ENCODE measurements around the gene CUL9.
"Not testable (repeated sequence)": the region's sequence is repeated elsewhere in the genome, so short reads cannot be mapped to it uniquely, and the experiment has no call there.

CUL9 gene

DNA sequence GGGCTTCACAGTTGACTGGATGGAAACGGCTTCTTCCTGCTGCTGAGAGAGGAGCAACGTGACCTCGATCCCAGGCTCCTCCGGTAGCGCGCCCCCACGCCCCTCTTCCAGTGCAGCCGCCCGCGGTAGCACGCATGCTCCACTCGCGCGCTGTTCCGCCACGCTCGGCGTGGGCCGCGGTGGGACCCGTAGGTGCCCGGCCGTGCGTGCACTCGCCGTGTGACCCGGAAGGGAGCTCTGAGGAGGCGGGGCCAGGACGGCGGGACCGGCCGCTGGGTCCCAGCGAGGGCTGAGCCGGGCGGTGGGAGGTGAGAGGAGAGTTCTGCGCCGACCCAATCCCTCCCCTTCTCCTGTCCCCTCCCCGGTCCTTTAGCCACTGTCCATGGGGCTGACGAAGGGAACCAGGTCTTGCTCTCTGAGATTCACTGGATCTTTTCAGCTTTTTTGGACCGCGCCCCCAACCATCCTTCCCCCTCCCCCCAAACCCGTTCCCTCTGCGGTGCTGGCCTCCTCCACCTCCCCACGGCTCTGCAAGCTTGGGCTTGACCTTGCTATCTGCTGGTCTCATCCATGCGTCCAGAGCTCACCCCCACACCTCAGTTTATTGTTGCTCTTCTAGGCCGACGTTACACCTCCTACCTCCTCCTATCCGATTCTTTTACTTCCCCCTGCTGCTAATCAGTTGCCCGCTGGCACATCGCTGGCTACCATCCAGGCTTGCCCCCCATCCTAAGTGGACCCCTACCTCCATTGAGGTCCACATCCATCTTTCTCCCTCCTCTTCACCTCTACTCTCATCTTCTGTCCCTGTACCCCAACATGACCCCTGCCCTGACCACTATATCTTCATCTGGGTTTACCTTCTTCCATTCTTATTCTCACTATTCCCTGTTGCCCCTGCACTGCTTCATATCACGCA, at the start of gene CUL9:
Gene CUL9 (plus strand): TSS at position 255 of the 919 bp plus-strand sequence. CDS start 2,115 bp downstream, outside the sequence.
- peak; percentile 89 for DNase-seq (ENCODE audit: extremely low read depth, insufficient read length)
- peak within 1 kb of the TSS; percentile 92 for H3K4me3 ChIP-seq (replicated peaks; ENCODE audit: low read depth, low read length)
- no peaks in the 10 kb centered on the region for H3K27me3 ChIP-seq (replicated peaks; ENCODE audit: control insufficient read depth, insufficient read depth, low read length)

GRCh38 chr6:43138267-43138666, 43.7 kb upstream of the CUL9 start:
- H3K4me3 ChIP-seq (replicated peaks; ENCODE audit: low read depth, low read length) = no peak overlapping the region
- DNase-seq (ENCODE audit: extremely low read depth, insufficient read length) = no peak
- no peaks in the 10 kb centered on the region for H3K36me3 ChIP-seq (ENCODE audit: control insufficient read depth, insufficient read depth, low read length)

More for the DNA sequence above, at the start of gene CUL9:
- peaks cover 29% of the 10 kb centered on the region for H3K36me3 ChIP-seq (ENCODE audit: control insufficient read depth, insufficient read depth, low read length)
- TF ChIP-seq CTCF (IDR thresholded peaks at IDR 0.05; ENCODE audit: insufficient read depth, low read length, poor library complexity, severe bottlenecking) = peak; percentile 5

GRCh38 chr6:43139973-43140372, 42.0 kb upstream of the CUL9 start:
- H3K36me3 ChIP-seq (ENCODE audit: control insufficient read depth, insufficient read depth, low read length); DNase-seq (ENCODE audit: extremely low read depth, insufficient read length); H3K27me3 ChIP-seq (replicated peaks; ENCODE audit: control insufficient read depth, insufficient read depth, low read length); H3K4me3 ChIP-seq (replicated peaks; ENCODE audit: low read depth, low read length): not testable (repeated sequence)

More at GRCh38 chr6:43138267-43138666, 43.7 kb upstream of the CUL9 start:
- H3K27me3 ChIP-seq (replicated peaks; ENCODE audit: control insufficient read depth, insufficient read depth, low read length) = no peaks in the 10 kb centered on the region
- no peak for TF ChIP-seq CTCF (IDR thresholded peaks at IDR 0.05; ENCODE audit: insufficient read depth, low read length, poor library complexity, severe bottlenecking)

- no peak for TF ChIP-seq CTCF (IDR thresholded peaks at IDR 0.05; ENCODE audit: insufficient read depth, low read length, poor library complexity, severe bottlenecking)
- Histone ChIP-seq H3K4me3 (replicated peaks; ENCODE audit: low read depth, low read length) (no peak overlapping the region), H3K27me3 (replicated peaks; ENCODE audit: control insufficient read depth, insufficient read depth, low read length) (no peaks in the 10 kb centered on the region), H3K36me3 (ENCODE audit: control insufficient read depth, insufficient read depth, low read length) (no peaks in the 10 kb centered on the region)
- no peak for DNase-seq (ENCODE audit: extremely low read depth, insufficient read length)
Measured at GRCh38 chr6:43141644-43142043, 40.4 kb upstream of the CUL9 start.

GRCh38 chr6:43142101-43142500, 39.9 kb upstream of the CUL9 start:
- Histone ChIP-seq H3K27me3 (replicated peaks; ENCODE audit: control insufficient read depth, insufficient read depth, low read length) (no peaks in the 10 kb centered on the region), H3K4me3 (replicated peaks; ENCODE audit: low read depth, low read length) (no peak overlapping the region), H3K36me3 (ENCODE audit: control insufficient read depth, insufficient read depth, low read length) (no peaks in the 10 kb centered on the region)
- no peak for DNase-seq (ENCODE audit: extremely low read depth, insufficient read length)
- no peak for TF ChIP-seq CTCF (IDR thresholded peaks at IDR 0.05; ENCODE audit: insufficient read depth, low read length, poor library complexity, severe bottlenecking)

DNA sequence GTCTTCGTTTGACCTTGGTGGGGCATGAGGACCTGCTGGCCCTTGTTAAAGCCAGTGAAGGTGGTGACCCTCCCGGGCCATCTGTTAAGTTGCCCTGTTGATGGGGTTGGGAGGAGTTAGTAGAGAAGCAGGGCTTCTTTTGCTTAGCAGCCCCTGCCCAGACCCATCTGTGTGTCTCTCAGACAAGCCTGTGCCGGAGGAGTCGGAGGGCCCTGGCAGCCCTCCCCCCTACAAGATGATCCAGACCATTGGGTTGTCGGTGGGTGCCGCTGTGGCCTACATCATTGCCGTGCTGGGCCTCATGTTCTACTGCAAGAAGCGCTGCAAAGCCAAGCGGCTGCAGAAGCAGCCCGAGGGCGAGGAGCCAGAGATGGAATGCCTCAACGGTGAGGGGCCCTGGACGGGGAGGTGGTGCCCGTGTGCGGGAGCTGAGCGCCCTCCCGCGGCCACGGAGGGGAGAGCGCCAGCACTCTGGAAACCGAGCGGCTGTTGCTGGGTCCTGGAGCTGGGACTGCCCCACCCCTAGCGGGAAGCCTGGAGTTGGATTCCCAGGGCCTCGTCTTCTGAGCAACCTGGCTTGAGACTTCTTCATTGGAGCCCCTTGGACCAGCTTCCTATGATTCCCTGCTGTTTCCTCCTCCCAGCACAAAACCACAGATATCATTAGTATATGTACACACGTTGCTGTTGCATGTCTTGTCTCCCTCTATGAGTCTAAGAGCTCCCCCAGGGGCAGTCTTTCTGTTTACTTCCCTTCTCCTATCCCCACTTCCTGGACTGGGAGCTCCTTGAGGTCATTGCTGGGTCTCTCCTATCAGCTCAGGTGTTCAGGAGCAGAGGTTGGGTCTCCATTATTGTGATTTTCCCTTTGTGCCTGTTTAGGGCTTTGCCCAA, 38.5 kb upstream of the CUL9 start:
- Histone ChIP-seq H3K27me3 (replicated peaks; ENCODE audit: control insufficient read depth, insufficient read depth, low read length) (no peaks in the 10 kb centered on the region), H3K36me3 (ENCODE audit: control insufficient read depth, insufficient read depth, low read length) (no peaks in the 10 kb centered on the region), H3K4me3 (replicated peaks; ENCODE audit: low read depth, low read length) (no peak overlapping the region)
- DNase-seq (ENCODE audit: extremely low read depth, insufficient read length) = peak; percentile 79
- peak; percentile 98 for TF ChIP-seq CTCF (IDR thresholded peaks at IDR 0.05; ENCODE audit: insufficient read depth, low read length, poor library complexity, severe bottlenecking)
